GM11168 (cell line): ENCODE measurements around the gene CAPN11.
"Not testable (repeated sequence)": the region's sequence is repeated elsewhere in the genome, so short reads cannot be mapped to it uniquely, and the experiment has no call there.

Experiments used
- in situ Hi-C: fragments of 300-500 bp; cut with MboI; formaldehyde crosslinking; loops from one replicate; pipeline ENCODE4 v1.12.0; 2022; ENCODE audit warnings: low sequenced_read_pairs; ENCODE audit not compliant: unreplicated experiment

The CAPN11 gene

GRCh38 chr6:44224029-44224964 is 65.7 kb downstream of the CAPN11 start:
- in situ Hi-C loops = no loop called here

DNA sequence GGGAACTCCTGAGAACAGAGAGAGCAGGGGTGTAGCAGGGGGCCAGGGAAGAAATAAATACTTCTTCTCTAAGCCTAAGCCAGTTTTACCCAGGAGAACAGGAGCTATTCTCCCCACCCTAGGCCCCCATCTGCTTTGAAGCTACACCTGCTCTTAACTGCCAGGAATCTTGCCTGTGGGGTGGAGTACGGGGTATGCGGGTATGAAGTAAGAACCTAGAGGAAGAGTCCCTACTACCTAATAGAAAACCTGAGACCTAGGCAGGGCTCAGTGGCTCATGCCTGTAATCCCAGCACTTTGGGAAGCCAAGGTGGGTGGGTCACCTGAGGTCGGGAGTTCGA is 66.3 kb downstream of the CAPN11 start:
- in situ Hi-C loops = no loop called here

DNA sequence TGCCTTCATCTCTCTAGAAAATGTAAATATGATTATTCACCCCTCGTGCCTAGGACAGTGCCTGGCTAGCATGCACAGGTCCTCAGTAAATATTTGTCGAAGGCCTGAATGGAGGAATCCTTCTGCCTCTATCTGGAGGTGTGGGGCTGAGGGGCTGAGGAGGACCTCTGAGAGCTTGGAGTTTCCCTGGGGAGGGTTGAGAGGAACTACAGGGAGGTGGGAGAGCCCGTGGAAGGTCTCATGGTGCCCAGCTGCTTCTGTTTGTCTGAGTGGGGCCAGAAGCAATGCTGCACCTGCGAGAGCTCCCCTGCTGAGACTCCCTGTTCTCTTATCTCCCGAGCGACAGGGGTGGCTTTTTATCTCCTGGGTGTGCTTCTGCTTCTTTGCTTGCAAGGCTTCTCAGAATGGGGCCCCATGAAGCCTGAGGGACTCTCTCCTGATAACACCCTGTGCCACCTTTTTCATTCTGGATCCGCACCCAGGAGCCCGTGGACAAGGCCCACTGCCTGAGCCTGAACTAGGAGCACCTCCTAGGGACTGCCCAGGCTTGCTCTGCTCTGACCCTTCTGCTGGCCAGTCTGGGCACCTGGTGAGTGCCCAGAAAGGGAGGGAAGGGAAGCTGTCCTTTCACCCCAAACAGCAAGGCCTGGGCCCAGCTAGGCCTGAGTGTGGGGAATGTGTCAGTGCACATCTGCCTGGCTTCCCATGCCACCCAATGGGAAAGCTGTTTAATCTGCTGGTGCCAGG is 67.1 kb downstream of the CAPN11 start:
- in situ Hi-C loops = no loop called here

GRCh38 chr6:44226368-44227147 is 67.9 kb downstream of the CAPN11 start:
- in situ Hi-C loops = no loop called here

DNA sequence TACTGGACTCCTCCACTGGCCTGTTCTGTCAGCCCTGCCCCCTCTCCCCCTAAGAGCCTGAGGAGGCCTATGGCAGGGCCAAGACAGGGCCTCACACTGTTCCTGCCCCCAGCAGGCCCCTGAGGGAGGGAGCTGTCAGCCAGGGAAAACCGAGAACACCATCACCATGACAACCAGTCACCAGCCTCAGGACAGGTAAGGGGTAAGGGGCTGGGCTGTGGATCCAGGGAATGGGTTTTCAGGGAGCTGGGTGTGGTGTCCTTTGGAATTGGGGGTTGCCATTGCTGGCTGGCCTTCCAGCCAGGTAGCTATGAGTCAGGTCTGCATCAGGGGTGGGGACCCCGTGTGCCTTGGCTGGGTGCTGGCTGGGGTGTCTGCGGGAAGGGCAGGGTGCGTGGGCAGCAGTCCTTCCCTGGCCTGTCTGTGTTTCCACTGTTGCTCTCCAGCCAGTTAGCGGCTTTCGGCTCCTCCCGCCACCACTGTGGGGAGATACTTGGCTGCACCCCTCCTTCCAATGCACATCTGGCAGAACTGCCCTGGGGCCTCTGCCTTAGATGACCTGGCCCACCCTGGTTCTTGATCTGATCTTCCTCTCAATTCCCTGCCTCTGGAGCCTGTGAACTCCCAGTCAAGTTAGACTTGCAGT is 68.7 kb downstream of the CAPN11 start:
- in situ Hi-C loops = no loop called here

- in situ Hi-C loops = no loop called here
Observed at GRCh38 chr6:44228031-44228430, 69.4 kb downstream of the CAPN11 start.

- in situ Hi-C loops = no loop called here
Observed at GRCh38 chr6:44228433-44228832, 69.8 kb downstream of the CAPN11 start.

GRCh38 chr6:44228836-44229235 is 70.2 kb downstream of the CAPN11 start:
- in situ Hi-C loops = no loop called here

DNA sequence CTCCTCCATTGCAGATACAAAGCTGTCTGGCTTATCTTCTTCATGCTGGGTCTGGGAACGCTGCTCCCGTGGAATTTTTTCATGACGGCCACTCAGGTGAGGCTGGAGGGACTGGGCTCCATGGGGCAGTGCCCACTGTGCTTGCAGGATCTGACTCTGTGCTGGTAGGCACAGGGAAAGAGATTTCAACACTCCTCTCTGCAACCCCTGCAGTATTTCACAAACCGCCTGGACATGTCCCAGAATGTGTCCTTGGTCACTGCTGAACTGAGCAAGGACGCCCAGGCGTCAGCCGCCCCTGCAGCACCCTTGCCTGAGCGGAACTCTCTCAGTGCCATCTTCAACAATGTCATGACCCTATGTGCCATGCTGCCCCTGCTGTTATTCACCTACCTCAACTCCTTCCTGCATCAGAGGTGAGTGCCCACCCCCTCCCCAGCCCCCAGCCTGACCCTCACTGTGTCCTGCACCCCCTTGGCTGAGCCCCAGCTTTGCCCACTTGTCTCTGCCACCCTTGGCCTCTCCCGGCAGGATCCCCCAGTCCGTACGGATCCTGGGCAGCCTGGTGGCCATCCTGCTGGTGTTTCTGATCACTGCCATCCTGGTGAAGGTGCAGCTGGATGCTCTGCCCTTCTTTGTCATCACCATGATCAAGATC is 70.9 kb downstream of the CAPN11 start:
- in situ Hi-C loops = no loop called here

DNA sequence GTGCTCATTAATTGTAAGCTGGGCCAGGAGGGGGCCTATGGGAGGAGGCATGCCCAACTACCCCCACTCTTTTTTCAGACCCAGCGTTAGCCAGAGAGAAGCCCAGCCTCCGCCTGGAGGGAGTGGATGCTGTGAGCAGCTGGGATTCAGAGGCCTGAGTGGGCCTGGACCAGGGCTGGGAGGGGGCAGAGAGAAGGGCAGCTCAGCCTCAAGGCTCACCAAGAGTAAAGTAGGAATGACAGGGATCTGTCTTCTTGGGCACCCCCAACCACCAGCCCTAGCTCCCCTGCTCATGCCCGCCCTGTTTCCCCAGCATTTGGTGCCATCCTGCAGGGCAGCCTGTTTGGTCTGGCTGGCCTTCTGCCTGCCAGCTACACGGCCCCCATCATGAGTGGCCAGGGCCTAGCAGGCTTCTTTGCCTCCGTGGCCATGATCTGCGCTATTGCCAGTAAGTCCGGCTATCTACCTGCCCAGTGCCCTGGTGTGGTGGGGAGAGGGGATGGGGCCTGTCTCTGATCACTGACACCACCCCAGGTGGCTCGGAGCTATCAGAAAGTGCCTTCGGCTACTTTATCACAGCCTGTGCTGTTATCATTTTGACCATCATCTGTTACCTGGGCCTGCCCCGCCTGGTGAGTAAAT is 71.5 kb downstream of the CAPN11 start:
- in situ Hi-C loops = no loop called here

DNA sequence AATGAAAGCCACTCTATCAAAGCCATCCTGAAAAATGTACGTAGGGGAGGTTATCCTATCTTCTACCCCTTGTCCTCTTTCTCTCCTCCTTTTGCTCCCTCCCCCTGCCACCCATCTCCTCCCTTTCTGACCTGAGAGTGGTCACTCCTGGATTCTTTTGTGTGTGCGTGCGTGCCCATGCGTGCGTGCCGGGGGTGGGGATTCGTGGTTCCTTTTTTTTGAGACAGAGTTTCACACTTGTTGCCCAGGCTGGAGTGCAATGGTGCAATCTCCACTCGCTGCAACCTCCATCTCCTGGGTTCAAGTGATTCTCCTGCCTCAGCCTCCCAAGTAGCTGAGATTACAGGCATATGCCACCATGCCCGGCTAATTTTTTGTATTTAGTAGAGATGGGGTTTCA is 72.8 kb downstream of the CAPN11 start:
- in situ Hi-C loops = not testable (repeated sequence)

DNA sequence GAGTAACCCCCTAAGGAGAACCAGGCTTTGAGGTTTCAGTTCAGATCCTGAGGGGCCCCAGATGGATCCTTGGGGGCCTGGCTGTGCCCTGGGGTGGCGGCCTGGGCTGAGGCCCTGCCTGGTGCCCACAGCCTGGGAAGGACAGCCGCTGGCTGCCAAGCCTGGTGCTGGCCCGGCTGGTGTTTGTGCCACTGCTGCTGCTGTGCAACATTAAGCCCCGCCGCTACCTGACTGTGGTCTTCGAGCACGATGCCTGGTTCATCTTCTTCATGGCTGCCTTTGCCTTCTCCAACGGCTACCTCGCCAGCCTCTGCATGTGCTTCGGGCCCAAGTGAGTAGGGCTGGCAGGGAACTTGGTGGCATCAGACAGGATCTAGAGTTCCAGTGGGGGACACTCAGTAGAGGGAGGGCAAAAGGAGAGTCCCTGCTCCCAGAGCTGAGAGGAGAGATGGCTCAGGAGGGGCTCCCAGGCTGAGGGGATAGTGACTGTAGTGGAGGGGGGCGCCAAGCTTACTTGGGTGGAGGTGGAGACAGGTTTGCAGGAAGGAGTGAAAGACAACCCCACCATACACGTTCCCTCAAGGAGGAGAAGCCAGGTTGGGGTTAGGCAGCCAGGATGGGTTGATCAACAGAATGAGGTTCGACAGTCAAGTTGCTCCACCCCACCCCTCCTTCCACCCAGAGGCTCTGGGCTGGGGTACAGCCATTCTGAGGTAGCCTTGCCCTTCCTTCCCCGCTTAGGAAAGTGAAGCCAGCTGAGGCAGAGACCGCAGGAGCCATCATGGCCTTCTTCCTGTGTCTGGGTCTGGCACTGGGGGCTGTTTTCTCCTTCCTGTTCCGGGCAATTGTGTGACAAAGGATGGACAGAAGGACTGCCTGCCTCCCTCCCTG is 74.3 kb downstream of the CAPN11 start:
- in situ Hi-C loops = no loop called here

GRCh38 chr6:44233567-44234100 is 75.0 kb downstream of the CAPN11 start:
- in situ Hi-C loops = no loop called here
